GM12864 (cell line): ENCODE measurements around the gene SYTL1.

ENCODE experiments used
- DNase-seq: peaks from one replicate; pipeline ENCODE4 v3.0.0-alpha.2; 2011; ENCODE audit warnings: low read depth
- H3K4me3 ChIP-seq: 2 replicates; pipeline ENCODE4 v1.5.1; 2011; ENCODE audit warnings: mild to moderate bottlenecking, low read depth, low read length, control low read depth
- TF ChIP-seq, protein P1 (sequence below): IDR thresholded peaks from 2 replicates; pipeline ENCODE4 v1.5.1; 2011; ENCODE audit warnings: low read depth, mild to moderate bottlenecking, moderate library complexity, low read length, control low read depth, inconsistent platforms; ENCODE audit errors: missing control alignments

SYTL1 gene

GRCh38 chr1:27318136-27318535 is 23.7 kb upstream of the SYTL1 start:
- no peak overlapping the region for H3K4me3 ChIP-seq
- DNase-seq = no peak
- TF ChIP-seq, protein P1, sequence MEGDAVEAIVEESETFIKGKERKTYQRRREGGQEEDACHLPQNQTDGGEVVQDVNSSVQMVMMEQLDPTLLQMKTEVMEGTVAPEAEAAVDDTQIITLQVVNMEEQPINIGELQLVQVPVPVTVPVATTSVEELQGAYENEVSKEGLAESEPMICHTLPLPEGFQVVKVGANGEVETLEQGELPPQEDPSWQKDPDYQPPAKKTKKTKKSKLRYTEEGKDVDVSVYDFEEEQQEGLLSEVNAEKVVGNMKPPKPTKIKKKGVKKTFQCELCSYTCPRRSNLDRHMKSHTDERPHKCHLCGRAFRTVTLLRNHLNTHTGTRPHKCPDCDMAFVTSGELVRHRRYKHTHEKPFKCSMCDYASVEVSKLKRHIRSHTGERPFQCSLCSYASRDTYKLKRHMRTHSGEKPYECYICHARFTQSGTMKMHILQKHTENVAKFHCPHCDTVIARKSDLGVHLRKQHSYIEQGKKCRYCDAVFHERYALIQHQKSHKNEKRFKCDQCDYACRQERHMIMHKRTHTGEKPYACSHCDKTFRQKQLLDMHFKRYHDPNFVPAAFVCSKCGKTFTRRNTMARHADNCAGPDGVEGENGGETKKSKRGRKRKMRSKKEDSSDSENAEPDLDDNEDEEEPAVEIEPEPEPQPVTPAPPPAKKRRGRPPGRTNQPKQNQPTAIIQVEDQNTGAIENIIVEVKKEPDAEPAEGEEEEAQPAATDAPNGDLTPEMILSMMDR = no peak

- TF ChIP-seq, protein P1 = no peak
- H3K4me3 ChIP-seq = no peak overlapping the region
- no peak for DNase-seq
These were observed 23.2 kb upstream of the SYTL1 start for GRCh38 chr1:27318596-27318995.

- TF ChIP-seq, protein P1 = no peak
- DNase-seq = peak; percentile 85
- peak within 1 kb of the TSS; percentile 99 for H3K4me3 ChIP-seq
These were observed 19.8 kb upstream of the SYTL1 start, which contains the start of gene TMEM222 for GRCh38 chr1:27321813-27322568. TSS of gene TMEM222 (plus strand) at chr1:27322163. CDS start at chr1:27322198, 35 bp downstream.

DNA sequence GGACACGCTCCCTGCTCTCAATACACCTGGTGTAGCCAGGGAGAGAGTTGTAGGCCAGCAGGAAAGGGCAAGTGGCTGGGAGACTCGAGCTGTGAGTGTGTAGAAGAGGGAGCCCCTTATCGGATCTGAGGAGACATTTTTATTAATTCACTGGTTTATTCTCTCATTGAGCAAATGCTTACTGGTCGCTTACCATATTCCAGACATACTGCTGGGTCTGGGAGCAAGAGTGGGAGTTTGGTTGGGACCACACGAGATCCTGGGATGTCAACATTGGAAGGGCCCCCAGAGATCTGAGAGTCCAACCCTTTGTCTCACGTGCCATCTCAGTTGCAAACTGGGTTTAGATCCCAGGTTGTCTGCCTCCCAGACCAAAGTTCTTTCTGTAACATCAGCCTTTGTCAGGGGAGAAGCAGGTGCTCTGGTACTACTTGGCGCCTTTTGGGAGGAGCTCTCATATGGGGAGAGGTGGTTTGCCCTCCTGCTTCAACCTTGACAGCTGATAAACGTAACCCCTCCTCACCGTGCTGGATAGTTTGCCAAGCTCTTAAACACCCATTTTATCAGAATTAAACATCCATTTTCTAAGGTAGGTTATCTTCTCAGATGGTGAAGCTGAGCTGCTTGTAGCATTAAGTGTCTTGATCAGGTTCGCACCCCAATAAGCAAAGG is 19.1 kb upstream of the SYTL1 start:
- DNase-seq = no peak
- TF ChIP-seq, protein P1 = no peak
- H3K4me3 ChIP-seq = peak overlapping the region; percentile 99

DNA sequence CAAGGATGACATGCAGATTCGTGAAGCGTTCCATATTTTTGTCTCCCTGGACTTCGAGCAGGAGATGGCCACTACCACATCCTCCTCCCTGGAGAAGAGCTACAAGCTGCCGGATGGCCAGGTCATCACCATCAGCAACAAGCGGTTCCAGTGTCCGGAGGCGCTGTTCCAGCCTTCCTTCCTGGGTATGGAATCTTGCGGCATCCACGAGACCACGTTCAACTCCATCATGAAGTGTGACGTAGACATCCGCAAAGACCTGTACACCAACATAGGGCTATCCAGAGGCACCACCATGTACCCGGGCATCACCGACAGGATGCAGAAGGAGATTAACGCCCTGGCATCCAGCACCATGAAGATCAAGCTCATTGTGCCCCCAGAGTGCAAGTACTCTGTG is 16.5 kb upstream of the SYTL1 start:
- DNase-seq = no peak
- H3K4me3 ChIP-seq = no peak overlapping the region
- TF ChIP-seq, protein P1 = no peak

GRCh38 chr1:27327964-27328363 is 13.9 kb upstream of the SYTL1 start:
- TF ChIP-seq, protein P1 = no peak
- no peak overlapping the region for H3K4me3 ChIP-seq
- DNase-seq = no peak
